WTC11 (cell line): ENCODE data around the gene CNPY4. TPM values are rescaled to one million over a fixed set of nuclear protein-coding genes. Genes with fewer than 3 reads are reported as not detected.
A peak's percentile ranks its signal among the peaks of the same experiment; 100 is the strongest.

ENCODE experiments used
- ATAC-seq: fragments of 200-7000 bp; cut with Tn5 transposase; 2 replicates; pipeline ENCODE4 v1.10.0; 2021; ENCODE audit warnings: mild to moderate bottlenecking, moderate library complexity
- CTCF ChIA-PET: fragments of 300-600 bp; sonication (Branson Sonifier 250); formaldehyde crosslinking; loops from one replicate; lab custom pipeline; 2021; ENCODE audit warnings: antibody characterized with exemption; lab: Charles Lee
- POLR2A ChIA-PET: fragments of 350-600 bp; sonication (Branson Sonifier 250); formaldehyde crosslinking; loops from one replicate; lab custom pipeline; 2021; ENCODE audit warnings: antibody characterized with exemption; lab: Charles Lee
- DNase-seq: peaks from one replicate; pipeline ENCODE4 v3.0.0; 2021; ENCODE audit warnings: low spot score
- H3K27ac Mint-ChIP-seq: 2 replicates; pipeline ENCODE4 v1.8.0; 2021; ENCODE audit warnings: mixed read lengths
- H3K27me3 Mint-ChIP-seq: 2 replicates; pipeline ENCODE4 v1.8.0; 2021; ENCODE audit warnings: low read depth, mild to moderate bottlenecking, moderate library complexity, mixed read lengths
- H3K36me3 Mint-ChIP-seq: 2 replicates; pipeline ENCODE4 v1.8.0; 2021; ENCODE audit warnings: mixed read lengths
- H3K4me1 Mint-ChIP-seq: 2 replicates; pipeline ENCODE4 v1.8.0; 2022; ENCODE audit warnings: mixed read lengths
- H3K4me3 Mint-ChIP-seq: 2 replicates; pipeline ENCODE4 v1.8.0; 2021; ENCODE audit warnings: mild to moderate bottlenecking, moderate library complexity, mixed read lengths
- H3K9me3 Mint-ChIP-seq: 2 replicates; pipeline ENCODE4 v1.8.0; 2021; ENCODE audit warnings: mixed read lengths
- FOXK1 ChIP-seq: sonication (generic); formaldehyde crosslinking; IDR thresholded peaks from 2 replicates; pipeline ENCODE4 v1.8.0; 2022; ENCODE audit warnings: mild to moderate bottlenecking, moderate library complexity, missing genetic modification reagents
- FOXP1 ChIP-seq: sonication (generic); formaldehyde crosslinking; IDR thresholded peaks from 2 replicates; pipeline ENCODE4 v1.8.0; 2022; ENCODE audit warnings: missing genetic modification reagents, mild to moderate bottlenecking, moderate library complexity, borderline replicate concordance
- GABPB1 ChIP-seq: sonication (generic); formaldehyde crosslinking; IDR thresholded peaks from 2 replicates; pipeline ENCODE4 v1.8.1; 2023; ENCODE audit warnings: mild to moderate bottlenecking, missing genetic modification reagents
- KAT7 ChIP-seq: sonication (generic); formaldehyde crosslinking; IDR thresholded peaks from 2 replicates; pipeline ENCODE4 v1.8.1; 2023; ENCODE audit warnings: missing genetic modification reagents, mild to moderate bottlenecking, borderline replicate concordance
- PRRX2 ChIP-seq: fragments of 250-450 bp; sonication (Bioruptor Pico); IDR thresholded peaks from 2 replicates; pipeline ENCODE4 v1.8.0; 2021; ENCODE audit warnings: mild to moderate bottlenecking
- SMAD3 ChIP-seq: sonication (generic); formaldehyde crosslinking; IDR thresholded peaks from 2 replicates; pipeline ENCODE4 v1.8.0; 2022; ENCODE audit warnings: missing genetic modification reagents, mild to moderate bottlenecking, borderline replicate concordance
- SP1 ChIP-seq: sonication (generic); formaldehyde crosslinking; conservative IDR thresholded peaks from 2 replicates; pipeline ENCODE4 v1.8.1; 2022; ENCODE audit warnings: missing genetic modification reagents
- TCF7 ChIP-seq: sonication (generic); formaldehyde crosslinking; IDR thresholded peaks from 2 replicates; pipeline ENCODE4 v1.8.0; 2022; ENCODE audit warnings: mild to moderate bottlenecking, low read depth, missing genetic modification reagents, moderate library complexity
- ZBTB21 ChIP-seq: sonication (generic); formaldehyde crosslinking; IDR thresholded peaks from 2 replicates; pipeline ENCODE4 v1.8.1; 2023; ENCODE audit warnings: mild to moderate bottlenecking, missing genetic modification reagents, borderline replicate concordance
- ZNF219 ChIP-seq: sonication (generic); formaldehyde crosslinking; IDR thresholded peaks from 2 replicates; pipeline ENCODE4 v1.8.0; 2023; ENCODE audit warnings: missing genetic modification reagents, mild to moderate bottlenecking, borderline replicate concordance
- ZNF232 ChIP-seq: sonication (generic); formaldehyde crosslinking; IDR thresholded peaks from 2 replicates; pipeline ENCODE4 v1.8.0; 2022; ENCODE audit warnings: mild to moderate bottlenecking, missing genetic modification reagents
- ZNF423 ChIP-seq: fragments of 250-450 bp; sonication (Bioruptor Pico); IDR thresholded peaks from 2 replicates; pipeline ENCODE4 v2.1.2; 2022; ENCODE audit warnings: mild to moderate bottlenecking, moderate library complexity
- total RNA-seq: library from RNA; stranded (reverse); gene quantifications from 3 replicates; pipeline ENCODE4 v1.2.3, GENCODE V29; 2021
- TF ChIP-seq, protein P1 (sequence below): sonication (generic); formaldehyde crosslinking; IDR thresholded peaks from 2 replicates; pipeline ENCODE4 v1.8.1; 2022; ENCODE audit warnings: missing genetic modification reagents, borderline replicate concordance
- TF ChIP-seq, protein P2 (sequence below): fragments of 250-450 bp; sonication (Bioruptor Pico); IDR thresholded peaks from 2 replicates; pipeline ENCODE4 v1.9.0; 2021; ENCODE audit warnings: mild to moderate bottlenecking
- TF ChIP-seq, protein P3 (sequence below): sonication (generic); formaldehyde crosslinking; IDR thresholded peaks from 2 replicates; pipeline ENCODE4 v1.8.0; 2022; ENCODE audit warnings: mild to moderate bottlenecking, missing genetic modification reagents
- TF ChIP-seq, protein P4 (sequence below): fragments of 250-450 bp; sonication (Bioruptor Pico); IDR thresholded peaks from 2 replicates; pipeline ENCODE4 v1.9.0; 2021; ENCODE audit warnings: mild to moderate bottlenecking, borderline replicate concordance
- TF ChIP-seq, protein P5 (sequence below): sonication (generic); formaldehyde crosslinking; IDR thresholded peaks from 2 replicates; pipeline ENCODE4 v1.8.1; 2023; ENCODE audit warnings: mild to moderate bottlenecking, missing genetic modification reagents, moderate library complexity
- TF ChIP-seq, protein P6 (sequence below): fragments of 250-450 bp; sonication (Bioruptor Pico); IDR thresholded peaks from 2 replicates; pipeline ENCODE4 v1.8.0; 2021; ENCODE audit warnings: mild to moderate bottlenecking
- TF ChIP-seq, protein P7 (sequence below): sonication (generic); formaldehyde crosslinking; IDR thresholded peaks from 2 replicates; pipeline ENCODE4 v1.8.0; 2022; ENCODE audit warnings: mild to moderate bottlenecking, missing genetic modification reagents
- TF ChIP-seq, protein P8 (sequence below): sonication (generic); formaldehyde crosslinking; IDR thresholded peaks from 2 replicates; pipeline ENCODE4 v1.8.1; 2022; ENCODE audit warnings: low read depth, missing genetic modification reagents, borderline replicate concordance

The CNPY4 gene
- total RNA-seq, 1 experiment from 2014 or later, result 15.1 TPM

DNA sequence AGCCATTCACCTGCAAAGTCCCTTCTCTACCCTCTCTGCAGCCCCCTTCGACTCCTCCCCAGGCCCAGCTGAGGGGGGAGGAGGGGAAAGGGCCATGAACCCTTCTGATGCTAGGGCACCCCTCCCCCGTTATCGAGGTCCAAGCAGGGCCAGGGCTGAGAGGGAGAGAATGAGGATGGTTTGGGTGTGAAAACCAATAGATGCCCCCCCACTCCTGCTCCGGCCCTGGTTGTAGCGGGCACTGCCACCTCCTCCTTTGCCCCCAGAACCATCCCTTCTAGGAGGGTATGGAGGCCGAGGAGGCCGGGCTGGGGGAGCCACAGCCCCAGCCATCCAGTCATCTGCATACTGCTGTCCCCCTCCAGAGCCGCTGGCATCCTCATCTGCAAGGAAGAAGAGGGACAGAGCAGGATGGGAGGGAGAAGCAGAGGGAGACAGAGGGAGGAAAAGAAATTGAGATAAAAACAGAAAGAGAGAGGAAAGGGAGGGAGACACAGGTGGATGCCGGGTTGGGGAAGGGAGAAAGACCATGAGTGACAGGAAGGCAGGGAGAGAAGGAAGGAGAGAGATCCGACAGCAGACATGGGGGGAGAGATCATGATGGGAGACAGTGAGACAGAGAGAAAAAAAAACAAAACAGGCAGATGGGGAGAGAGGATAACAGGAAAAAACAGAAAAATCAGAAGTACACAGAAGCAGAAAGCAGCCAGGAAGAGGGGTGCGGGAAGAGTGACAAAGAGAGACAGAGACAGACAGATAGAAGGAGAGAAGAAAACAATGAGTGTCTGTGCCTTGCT, 50.9 kb downstream of the CNPY4 start:
- CTCF ChIA-PET, result interaction anchor here (0.9 to 4.6 kb wide), 3 partner anchors 18 to 39 kb away, joined by 3 to 54 read pairs (median 6); no protein-coding TSS in a partner anchor
- TF ChIP-seq, protein P1, sequence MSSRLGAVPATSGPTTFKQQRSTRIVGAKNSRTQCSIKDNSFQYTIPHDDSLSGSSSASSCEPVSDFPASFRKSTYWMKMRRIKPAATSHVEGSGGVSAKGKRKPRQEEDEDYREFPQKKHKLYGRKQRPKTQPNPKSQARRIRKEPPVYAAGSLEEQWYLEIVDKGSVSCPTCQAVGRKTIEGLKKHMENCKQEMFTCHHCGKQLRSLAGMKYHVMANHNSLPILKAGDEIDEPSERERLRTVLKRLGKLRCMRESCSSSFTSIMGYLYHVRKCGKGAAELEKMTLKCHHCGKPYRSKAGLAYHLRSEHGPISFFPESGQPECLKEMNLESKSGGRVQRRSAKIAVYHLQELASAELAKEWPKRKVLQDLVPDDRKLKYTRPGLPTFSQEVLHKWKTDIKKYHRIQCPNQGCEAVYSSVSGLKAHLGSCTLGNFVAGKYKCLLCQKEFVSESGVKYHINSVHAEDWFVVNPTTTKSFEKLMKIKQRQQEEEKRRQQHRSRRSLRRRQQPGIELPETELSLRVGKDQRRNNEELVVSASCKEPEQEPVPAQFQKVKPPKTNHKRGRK, result 0 out of 2 replicates have a peak, but pooled peaks have one; percentile 27
- TF ChIP-seq, protein P2, sequence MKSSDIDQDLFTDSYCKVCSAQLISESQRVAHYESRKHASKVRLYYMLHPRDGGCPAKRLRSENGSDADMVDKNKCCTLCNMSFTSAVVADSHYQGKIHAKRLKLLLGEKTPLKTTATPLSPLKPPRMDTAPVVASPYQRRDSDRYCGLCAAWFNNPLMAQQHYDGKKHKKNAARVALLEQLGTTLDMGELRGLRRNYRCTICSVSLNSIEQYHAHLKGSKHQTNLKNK, result no peak
- H3K27me3 Mint-ChIP-seq, result peaks cover 28% of the 10 kb centered on the region
- ATAC-seq (no peak), DNase-seq (no peak)
- no peak overlapping the region for H3K27ac Mint-ChIP-seq
- peaks cover 17% of the 10 kb centered on the region for H3K36me3 Mint-ChIP-seq
- peaks cover 57% of the 10 kb centered on the region for H3K4me1 Mint-ChIP-seq
- POLR2A ChIA-PET, result interaction anchor here (1.8 kb wide), 1 partner anchor 68 kb away, joined by 4 read pairs; the partner anchor contains the start of gene AP4M1
- H3K4me3 Mint-ChIP-seq, result peak overlapping the region; percentile 61
- no peaks in the 10 kb centered on the region for H3K9me3 Mint-ChIP-seq

DNA sequence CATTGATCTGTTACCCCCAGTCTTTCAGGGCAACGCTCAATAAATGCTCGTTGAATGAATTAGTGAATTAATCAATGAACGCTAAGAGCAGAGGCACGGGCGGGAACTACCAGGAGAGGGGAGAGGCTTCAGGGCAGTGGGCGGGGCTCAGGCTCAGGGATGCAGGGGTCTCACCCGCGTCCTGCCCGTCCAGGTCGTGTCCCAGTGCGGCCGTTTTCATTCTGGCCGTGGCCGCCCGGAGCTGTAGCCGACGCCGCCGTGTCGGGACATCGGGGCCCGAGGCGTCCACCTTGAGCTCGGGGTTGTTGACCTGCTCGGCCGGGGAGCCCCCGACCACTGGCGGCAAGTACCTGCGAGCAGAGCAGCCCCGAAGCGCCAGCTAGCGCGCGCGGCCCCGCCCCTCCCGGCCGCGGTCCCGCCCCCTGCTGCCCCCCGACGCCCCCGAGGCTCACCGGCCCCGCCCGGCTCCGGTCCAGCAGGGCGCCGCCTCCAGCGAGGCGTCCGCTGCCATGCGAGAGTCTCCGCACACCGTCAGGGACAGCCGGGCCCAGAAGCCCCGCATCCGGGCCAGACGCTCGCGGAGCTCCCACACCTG, 51.8 kb downstream of the CNPY4 start:
- CTCF ChIA-PET, result interaction anchor here (0.9 to 3.0 kb wide), 9 partner anchors 11 to 174 kb away, joined by 3 to 14 read pairs (median 4); partner anchors contain the start of genes LAMTOR4 and TRAPPC14
- ATAC-seq, result peak; percentile 50
- H3K4me3 Mint-ChIP-seq, result peak overlapping the region; percentile 61
- TF ChIP-seq, protein P3, sequence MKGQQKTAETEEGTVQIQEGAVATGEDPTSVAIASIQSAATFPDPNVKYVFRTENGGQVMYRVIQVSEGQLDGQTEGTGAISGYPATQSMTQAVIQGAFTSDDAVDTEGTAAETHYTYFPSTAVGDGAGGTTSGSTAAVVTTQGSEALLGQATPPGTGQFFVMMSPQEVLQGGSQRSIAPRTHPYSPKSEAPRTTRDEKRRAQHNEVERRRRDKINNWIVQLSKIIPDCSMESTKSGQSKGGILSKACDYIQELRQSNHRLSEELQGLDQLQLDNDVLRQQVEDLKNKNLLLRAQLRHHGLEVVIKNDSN (CRISPR knock-in tag), result no peak
- peak; percentile 28; the same call in 1 of the 2 replicates for TF ChIP-seq FOXK1 (CRISPR knock-in tag)
- TF ChIP-seq ZNF423 (CRISPR knock-in tag), result no peak
- TF ChIP-seq SP1, result peak; percentile 64
- TF ChIP-seq, protein P4, sequence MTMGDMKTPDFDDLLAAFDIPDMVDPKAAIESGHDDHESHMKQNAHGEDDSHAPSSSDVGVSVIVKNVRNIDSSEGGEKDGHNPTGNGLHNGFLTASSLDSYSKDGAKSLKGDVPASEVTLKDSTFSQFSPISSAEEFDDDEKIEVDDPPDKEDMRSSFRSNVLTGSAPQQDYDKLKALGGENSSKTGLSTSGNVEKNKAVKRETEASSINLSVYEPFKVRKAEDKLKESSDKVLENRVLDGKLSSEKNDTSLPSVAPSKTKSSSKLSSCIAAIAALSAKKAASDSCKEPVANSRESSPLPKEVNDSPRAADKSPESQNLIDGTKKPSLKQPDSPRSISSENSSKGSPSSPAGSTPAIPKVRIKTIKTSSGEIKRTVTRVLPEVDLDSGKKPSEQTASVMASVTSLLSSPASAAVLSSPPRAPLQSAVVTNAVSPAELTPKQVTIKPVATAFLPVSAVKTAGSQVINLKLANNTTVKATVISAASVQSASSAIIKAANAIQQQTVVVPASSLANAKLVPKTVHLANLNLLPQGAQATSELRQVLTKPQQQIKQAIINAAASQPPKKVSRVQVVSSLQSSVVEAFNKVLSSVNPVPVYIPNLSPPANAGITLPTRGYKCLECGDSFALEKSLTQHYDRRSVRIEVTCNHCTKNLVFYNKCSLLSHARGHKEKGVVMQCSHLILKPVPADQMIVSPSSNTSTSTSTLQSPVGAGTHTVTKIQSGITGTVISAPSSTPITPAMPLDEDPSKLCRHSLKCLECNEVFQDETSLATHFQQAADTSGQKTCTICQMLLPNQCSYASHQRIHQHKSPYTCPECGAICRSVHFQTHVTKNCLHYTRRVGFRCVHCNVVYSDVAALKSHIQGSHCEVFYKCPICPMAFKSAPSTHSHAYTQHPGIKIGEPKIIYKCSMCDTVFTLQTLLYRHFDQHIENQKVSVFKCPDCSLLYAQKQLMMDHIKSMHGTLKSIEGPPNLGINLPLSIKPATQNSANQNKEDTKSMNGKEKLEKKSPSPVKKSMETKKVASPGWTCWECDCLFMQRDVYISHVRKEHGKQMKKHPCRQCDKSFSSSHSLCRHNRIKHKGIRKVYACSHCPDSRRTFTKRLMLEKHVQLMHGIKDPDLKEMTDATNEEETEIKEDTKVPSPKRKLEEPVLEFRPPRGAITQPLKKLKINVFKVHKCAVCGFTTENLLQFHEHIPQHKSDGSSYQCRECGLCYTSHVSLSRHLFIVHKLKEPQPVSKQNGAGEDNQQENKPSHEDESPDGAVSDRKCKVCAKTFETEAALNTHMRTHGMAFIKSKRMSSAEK, result no peak
- TF ChIP-seq, protein P5, sequence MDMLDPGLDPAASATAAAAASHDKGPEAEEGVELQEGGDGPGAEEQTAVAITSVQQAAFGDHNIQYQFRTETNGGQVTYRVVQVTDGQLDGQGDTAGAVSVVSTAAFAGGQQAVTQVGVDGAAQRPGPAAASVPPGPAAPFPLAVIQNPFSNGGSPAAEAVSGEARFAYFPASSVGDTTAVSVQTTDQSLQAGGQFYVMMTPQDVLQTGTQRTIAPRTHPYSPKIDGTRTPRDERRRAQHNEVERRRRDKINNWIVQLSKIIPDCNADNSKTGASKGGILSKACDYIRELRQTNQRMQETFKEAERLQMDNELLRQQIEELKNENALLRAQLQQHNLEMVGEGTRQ (CRISPR knock-in tag), result no peak
- TF ChIP-seq ZBTB21 (CRISPR knock-in tag), result no peak
- TF ChIP-seq, protein P6, sequence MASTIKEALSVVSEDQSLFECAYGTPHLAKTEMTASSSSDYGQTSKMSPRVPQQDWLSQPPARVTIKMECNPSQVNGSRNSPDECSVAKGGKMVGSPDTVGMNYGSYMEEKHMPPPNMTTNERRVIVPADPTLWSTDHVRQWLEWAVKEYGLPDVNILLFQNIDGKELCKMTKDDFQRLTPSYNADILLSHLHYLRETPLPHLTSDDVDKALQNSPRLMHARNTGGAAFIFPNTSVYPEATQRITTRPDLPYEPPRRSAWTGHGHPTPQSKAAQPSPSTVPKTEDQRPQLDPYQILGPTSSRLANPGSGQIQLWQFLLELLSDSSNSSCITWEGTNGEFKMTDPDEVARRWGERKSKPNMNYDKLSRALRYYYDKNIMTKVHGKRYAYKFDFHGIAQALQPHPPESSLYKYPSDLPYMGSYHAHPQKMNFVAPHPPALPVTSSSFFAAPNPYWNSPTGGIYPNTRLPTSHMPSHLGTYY, result no peak
- no peak for TF ChIP-seq GABPB1
- no peak for TF ChIP-seq KAT7 (CRISPR knock-in tag)
- TF ChIP-seq, protein P7, sequence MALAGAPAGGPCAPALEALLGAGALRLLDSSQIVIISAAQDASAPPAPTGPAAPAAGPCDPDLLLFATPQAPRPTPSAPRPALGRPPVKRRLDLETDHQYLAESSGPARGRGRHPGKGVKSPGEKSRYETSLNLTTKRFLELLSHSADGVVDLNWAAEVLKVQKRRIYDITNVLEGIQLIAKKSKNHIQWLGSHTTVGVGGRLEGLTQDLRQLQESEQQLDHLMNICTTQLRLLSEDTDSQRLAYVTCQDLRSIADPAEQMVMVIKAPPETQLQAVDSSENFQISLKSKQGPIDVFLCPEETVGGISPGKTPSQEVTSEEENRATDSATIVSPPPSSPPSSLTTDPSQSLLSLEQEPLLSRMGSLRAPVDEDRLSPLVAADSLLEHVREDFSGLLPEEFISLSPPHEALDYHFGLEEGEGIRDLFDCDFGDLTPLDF (CRISPR knock-in tag), result no peak
- no peak for TF ChIP-seq ZNF232 (CRISPR knock-in tag)
- TF ChIP-seq ZNF219, result no peak
- TF ChIP-seq FOXP1, result 0 out of 2 replicates have a peak, but pooled peaks have one; percentile 31
- TF ChIP-seq SMAD3 (CRISPR knock-in tag), result no peak
- TF ChIP-seq PRRX2 (CRISPR knock-in tag), result no peak
- TF ChIP-seq, protein P8, sequence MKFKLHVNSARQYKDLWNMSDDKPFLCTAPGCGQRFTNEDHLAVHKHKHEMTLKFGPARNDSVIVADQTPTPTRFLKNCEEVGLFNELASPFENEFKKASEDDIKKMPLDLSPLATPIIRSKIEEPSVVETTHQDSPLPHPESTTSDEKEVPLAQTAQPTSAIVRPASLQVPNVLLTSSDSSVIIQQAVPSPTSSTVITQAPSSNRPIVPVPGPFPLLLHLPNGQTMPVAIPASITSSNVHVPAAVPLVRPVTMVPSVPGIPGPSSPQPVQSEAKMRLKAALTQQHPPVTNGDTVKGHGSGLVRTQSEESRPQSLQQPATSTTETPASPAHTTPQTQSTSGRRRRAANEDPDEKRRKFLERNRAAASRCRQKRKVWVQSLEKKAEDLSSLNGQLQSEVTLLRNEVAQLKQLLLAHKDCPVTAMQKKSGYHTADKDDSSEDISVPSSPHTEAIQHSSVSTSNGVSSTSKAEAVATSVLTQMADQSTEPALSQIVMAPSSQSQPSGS (CRISPR knock-in tag), result no peak
- TF ChIP-seq TCF7 (CRISPR knock-in tag), result no peak

More for the DNA sequence above, 51.8 kb downstream of the CNPY4 start:
- POLR2A ChIA-PET, result interaction anchor here (1.0 to 1.8 kb wide), 2 partner anchors 69 to 83 kb away, joined by 3 to 4 read pairs; partner anchors contain the start of gene AP4M1
- Mint-ChIP-seq H3K27ac (no peak overlapping the region), H3K36me3 (peaks cover 22% of the 10 kb centered on the region), H3K9me3 (no peaks in the 10 kb centered on the region), H3K4me1 (peaks cover 61% of the 10 kb centered on the region), H3K27me3 (peaks cover 27% of the 10 kb centered on the region)
- peak; percentile 80 for DNase-seq
